B cell (primary cell): Measurements from ENCODE around the gene ADAMTS20. TPM values are rescaled to one million over a fixed set of nuclear protein-coding genes. Genes with fewer than 3 reads are reported as not detected.

Source experiments
- ATAC-seq: fragments of 200-7000 bp; cut with Tn5 transposase; one replicate; pipeline ENCODE4 v1.10.0; 2021; ENCODE audit warnings: low read depth, mild to moderate bottlenecking, moderate number of reproducible peaks, moderate library complexity
- CTCF ChIA-PET: fragments of 350-600 bp; sonication (Branson Sonifier 250); formaldehyde crosslinking; loops from one replicate; lab custom pipeline; 2021; ENCODE audit warnings: antibody characterized with exemption, inconsistent platforms; lab: Charles Lee
- POLR2A ChIA-PET: fragments of 350-600 bp; sonication (Branson Sonifier 250); formaldehyde crosslinking; loops from one replicate; lab custom pipeline; 2021; ENCODE audit warnings: antibody characterized with exemption; lab: Charles Lee
- DNase-seq: peaks from one replicate; pipeline ENCODE4 v3.0.0; 2013
- H2AFZ ChIP-seq: 2 replicates; pipeline ENCODE4 v1.6.1; 2012; ENCODE audit warnings: mild to moderate bottlenecking, low read depth, low read length; ENCODE audit not compliant: insufficient read depth, poor library complexity, severe bottlenecking
- H3K27ac ChIP-seq, 2 donors: 1 replicate in 1 of 2; 2 replicates in 1 of 2; pipeline ENCODE4 v1.5.1; 2012 to 2013; ENCODE audit warnings: low read length in 2 of 2, mild to moderate bottlenecking in 2 of 2, moderate library complexity in 1 of 2
- H3K27me3 ChIP-seq, 4 experiments: fragments of 200-600 bp in 1 of 4; sonication (generic) in 1 of 4; replicated peaks in 1 of 4; 1 replicate in 2 of 4; 2 replicates in 2 of 4; pipeline versions ENCODE4 v1.6.1 to v1.7.0; 2013 to 2016; ENCODE audit warnings: low read length in 3 of 4, mild to moderate bottlenecking in 2 of 4, mixed read lengths in 1 of 4, moderate library complexity in 1 of 4; ENCODE audit not compliant: insufficient read depth in 4 of 4, control insufficient read depth in 3 of 4; ENCODE audit errors: control extremely low read depth in 1 of 4
- H3K36me3 ChIP-seq, 2 experiments: replicated peaks in 1 of 2; 1 replicate in 1 of 2; 2 replicates in 1 of 2; pipeline versions ENCODE4 v1.6.1 to v1.7.1; 2013; ENCODE audit warnings: low read length in 1 of 2; ENCODE audit not compliant: insufficient read depth in 2 of 2, control insufficient read depth in 1 of 2; ENCODE audit errors: control extremely low read depth in 1 of 2, extremely low read depth in 1 of 2
- H3K4me1 ChIP-seq, 2 donors: fragments of 200-600 bp in 1 of 2; sonication (generic) in 1 of 2; 1 replicate in 1 of 2; 2 replicates in 1 of 2; pipeline versions ENCODE4 v1.5.1 to v1.6.1; 2013 to 2017; ENCODE audit warnings: low read length in 2 of 2; ENCODE audit not compliant: control insufficient read depth in 2 of 2, insufficient read depth in 2 of 2
- H3K4me2 ChIP-seq: replicated peaks from 2 replicates; pipeline ENCODE3; 2012; ENCODE audit warnings: mild to moderate bottlenecking, low read depth, low read length; ENCODE audit not compliant: poor library complexity, severe bottlenecking
- H3K4me3 ChIP-seq, 5 experiments: fragments of 200-600 bp in 1 of 5; sonication (generic) in 1 of 5; 1 replicate in 3 of 5; 2 replicates in 2 of 5; pipeline versions ENCODE4 v1.5.1 to v1.7.0; 2011 to 2016; ENCODE audit warnings: low read length in 4 of 5, mild to moderate bottlenecking in 4 of 5, low read depth in 2 of 5, control low read depth in 1 of 5, moderate library complexity in 1 of 5; ENCODE audit not compliant: insufficient read depth in 1 of 5; ENCODE audit errors: control extremely low read depth in 1 of 5, extremely low read depth in 1 of 5
- H3K79me2 ChIP-seq: fragments of 200-600 bp; sonication (generic); one replicate; pipeline ENCODE4 v1.6.0; 2016; ENCODE audit warnings: low read length; ENCODE audit not compliant: control insufficient read depth, insufficient read depth
- H3K9ac ChIP-seq: fragments of 200-600 bp; sonication (generic); 2 replicates; pipeline ENCODE4 v1.6.1; 2017; ENCODE audit warnings: mild to moderate bottlenecking, low read length, moderate library complexity
- H3K9me3 ChIP-seq, 3 donors: one replicate each; pipeline versions ENCODE4 v1.6.1 to v1.7.1; 2013; ENCODE audit warnings: low read length in 2 of 3; ENCODE audit not compliant: control insufficient read depth in 2 of 3, insufficient read depth in 1 of 3; ENCODE audit errors: control extremely low read depth in 1 of 3
- H4K20me1 ChIP-seq: 2 replicates; pipeline ENCODE4 v1.6.0; 2012; ENCODE audit warnings: mild to moderate bottlenecking, low read length; ENCODE audit not compliant: insufficient read depth, control insufficient read depth, poor library complexity, severe bottlenecking
- H3K27ac Mint-ChIP-seq: one replicate; pipeline ENCODE4 v1.8.0; 2021; ENCODE audit warnings: mixed read lengths
- H3K27me3 Mint-ChIP-seq: one replicate; pipeline ENCODE4 v1.8.0; 2021; ENCODE audit warnings: mixed read lengths
- H3K4me1 Mint-ChIP-seq: one replicate; pipeline ENCODE4 v1.8.0; 2021; ENCODE audit warnings: mixed read lengths
- H3K4me3 Mint-ChIP-seq: one replicate; pipeline ENCODE4 v1.8.0; 2021; ENCODE audit warnings: mixed read lengths
- H3K9me3 Mint-ChIP-seq: one replicate; pipeline ENCODE4 v1.8.0; 2022; ENCODE audit warnings: mixed read lengths; ENCODE audit not compliant: insufficient read depth
- CTCF ChIP-seq: fragments of 200-600 bp; IDR thresholded peaks from one replicate; pipeline ENCODE4 v1.8.0; 2022; ENCODE audit warnings: antibody characterized with exemption, mild to moderate bottlenecking
- EZH2 ChIP-seq: IDR thresholded peaks from 2 replicates; pipeline ENCODE4 v1.6.1; 2012; ENCODE audit warnings: borderline replicate concordance, low read depth, mild to moderate bottlenecking, moderate library complexity, low read length; ENCODE audit not compliant: insufficient read depth, poor library complexity, severe bottlenecking
- intact Hi-C: fragments of 100-400 bp; cut with micrococcal nuclease; formaldehyde crosslinking; loops from one replicate; pipeline ENCODE4 v1.10.0; 2022
- polyA plus RNA-seq: library from polyadenylated mRNA; depleted of rRNA; stranded (reverse); fragments of >200 nt; gene quantifications from 2 replicates; pipeline ENCODE4 v1.2.3, GENCODE V29; 2012
- total RNA-seq, 2 donors: library from RNA; stranded (reverse); fragments of 120-200 nt in 1 of 2; gene quantifications; 1 replicate in 1 of 2; 2 replicates in 1 of 2; pipeline versions ENCODE4 v1.2.3 to v1.2.4, GENCODE V29; 2013 to 2022

ADAMTS20 gene
- total and polyA plus RNA-seq, 2 donors (not counting 1 experiment from before 2014, with no cell fraction given), result not detected

GRCh38 chr12:43338848-43339526 lies 213.0 kb downstream of the ADAMTS20 start:
- ChIA-PET POLR2A (no interaction called here), CTCF (no interaction called here)
- Mint-ChIP-seq H3K27ac (no peak overlapping the region), H3K4me1 (peaks cover 2% of the 10 kb centered on the region), H3K4me3 (no peak overlapping the region), H3K9me3 (no peaks in the 10 kb centered on the region), H3K27me3 (no peaks in the 10 kb centered on the region)
- no peak overlapping the region for H3K9ac ChIP-seq
- DNase-seq, result no peak
- no peak overlapping the region for H2AFZ ChIP-seq
- no peaks in the 10 kb centered on the region for H3K27me3 ChIP-seq
- no peak overlapping the region for H3K4me2 ChIP-seq
- H3K36me3 ChIP-seq, result no peaks in the 10 kb centered on the region
- peaks cover 0 to 3% of the 10 kb centered on the region in 2 donors for H3K4me1 ChIP-seq
- no peak for ATAC-seq
- H3K4me3 ChIP-seq, result no peak overlapping the region
- H3K79me2 ChIP-seq, result no peaks in the 10 kb centered on the region
- peaks cover 0 to 4% (median 0%) of the 10 kb centered on the region in 3 donors for H3K9me3 ChIP-seq
- intact Hi-C loops, result loop anchor here (2.0 kb wide), 1 partner anchor 544 kb away; no protein-coding TSS in a partner anchor
- TF ChIP-seq CTCF, result no peak
- TF ChIP-seq EZH2, result no peak
- no peak overlapping the region for H3K27ac ChIP-seq
- H4K20me1 ChIP-seq, result no peaks in the 10 kb centered on the region
